Measurements from ENCODE around the gene BICD2.
"Not testable (repeated sequence)": the region's sequence is repeated elsewhere in the genome, so short reads cannot be mapped to it uniquely, and the experiment has no call there.

Gene BICD2

GRCh38 chr9:92764381-92764987, at the start of gene BICD2:
TSS of gene BICD2 (minus strand) at chr9:92764833. CDS start at chr9:92764744, 89 bp downstream.
- DNase-seq (ENCODE audit: low spot score): no peak

- DNase-seq (ENCODE audit: low spot score): not testable (repeated sequence)
Measured at GRCh38 chr9:92809629-92810326, 45.1 kb upstream of the BICD2 start.

GRCh38 chr9:92808726-92809451, 44.3 kb upstream of the BICD2 start:
- peak; percentile 84 for DNase-seq (ENCODE audit: low spot score)

- no peak for DNase-seq (ENCODE audit: low spot score)
Measured at GRCh38 chr9:92807757-92808725, 43.4 kb upstream of the BICD2 start.

GRCh38 chr9:92807031-92807756, 42.6 kb upstream of the BICD2 start:
- no peak for DNase-seq (ENCODE audit: low spot score)

- DNase-seq (ENCODE audit: low spot score): no peak
Measured at GRCh38 chr9:92804727-92805126, 40.1 kb upstream of the BICD2 start.

- no peak for DNase-seq (ENCODE audit: low spot score)
Measured at GRCh38 chr9:92798358-92798757, 33.7 kb upstream of the BICD2 start.

GRCh38 chr9:92796337-92796804, 31.7 kb upstream of the BICD2 start:
- not testable (repeated sequence) for DNase-seq (ENCODE audit: low spot score)

- no peak for DNase-seq (ENCODE audit: low spot score)
Measured at GRCh38 chr9:92795598-92796336, 31.1 kb upstream of the BICD2 start.

GRCh38 chr9:92795000-92795399, 30.4 kb upstream of the BICD2 start:
- DNase-seq (ENCODE audit: low spot score): no peak

GRCh38 chr9:92794426-92794825, 29.8 kb upstream of the BICD2 start:
- DNase-seq (ENCODE audit: low spot score): no peak

GRCh38 chr9:92790542-92791527, 26.2 kb upstream of the BICD2 start:
- peak; percentile 84 for DNase-seq (ENCODE audit: low spot score)

GRCh38 chr9:92786298-92786697, 21.7 kb upstream of the BICD2 start:
- no peak for DNase-seq (ENCODE audit: low spot score)

- no peak for DNase-seq (ENCODE audit: low spot score)
Measured at GRCh38 chr9:92781899-92782298, 17.3 kb upstream of the BICD2 start.

- no peak for DNase-seq (ENCODE audit: low spot score)
Measured at GRCh38 chr9:92780206-92780605, 15.6 kb upstream of the BICD2 start.

- no peak for DNase-seq (ENCODE audit: low spot score)
Measured at GRCh38 chr9:92775466-92775865, 10.8 kb upstream of the BICD2 start.

- no peak for DNase-seq (ENCODE audit: low spot score)
Measured at GRCh38 chr9:92774274-92774673, 9.6 kb upstream of the BICD2 start.

GRCh38 chr9:92773810-92774209, 9.2 kb upstream of the BICD2 start:
- DNase-seq (ENCODE audit: low spot score): no peak

GRCh38 chr9:92771309-92771708, 6.7 kb upstream of the BICD2 start:
- no peak for DNase-seq (ENCODE audit: low spot score)

All from left forelimb (tissue), 1 donor.